ENCODE measurements around the gene FLII. TPM values are rescaled to one million over a fixed set of nuclear protein-coding genes. Genes with fewer than 3 reads are reported as not detected.
"Not testable (repeated sequence)": the region's sequence is repeated elsewhere in the genome, so short reads cannot be mapped to it uniquely, and the experiment has no call there.

The FLII gene
- 321 and 446 TPM in 2 replicates for total RNA-seq (2014; rRNA removed; shearing (Covaris generic))

DNA sequence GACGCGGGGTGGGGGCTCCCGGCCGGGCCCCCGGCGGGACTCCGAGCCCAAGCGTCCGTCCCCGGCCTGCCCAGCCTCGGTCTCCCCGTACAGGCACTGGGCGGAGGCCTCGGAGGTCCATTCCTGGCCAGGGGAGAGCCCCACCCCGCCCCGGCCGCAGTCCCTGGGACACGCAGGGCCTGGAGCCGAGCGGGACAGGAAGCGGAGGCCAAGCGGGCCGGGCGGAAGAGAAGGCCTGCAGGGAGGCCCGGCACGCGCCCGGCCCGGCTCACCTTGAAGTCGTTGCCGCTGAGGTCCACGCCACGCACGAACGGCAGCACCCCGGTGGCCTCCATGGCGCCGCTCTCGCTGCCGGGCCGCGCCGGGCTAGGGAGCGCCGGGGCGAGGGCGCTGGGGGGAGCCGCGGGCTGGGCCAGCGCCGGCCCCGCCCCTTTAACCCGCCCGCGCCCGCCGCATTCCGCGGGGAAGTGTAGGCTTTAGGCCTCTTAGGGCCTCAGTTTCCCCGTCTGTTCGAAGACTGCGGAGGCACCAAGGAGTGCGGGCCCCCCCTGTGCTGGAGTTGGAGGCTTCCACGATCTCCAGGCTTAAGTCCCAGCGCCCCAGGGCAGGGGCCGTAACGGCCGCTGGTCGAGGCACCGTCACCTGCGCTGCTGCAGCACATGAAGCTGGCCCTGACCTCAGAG, at the start of gene FLII:
Gene FLII, minus strand, starts transcription at position 383 of the 683 bp plus-strand sequence. Its CDS starts 48 bp downstream, at position 335.
- DNase-seq (ENCODE audit: low spot score) = peak; percentile 65
- in situ Hi-C loops (cut with HindIII; ENCODE audit: low sequenced_read_pairs) = no loop called here

- DNase-seq (ENCODE audit: low spot score); in situ Hi-C loops (cut with HindIII; ENCODE audit: low sequenced_read_pairs): not testable (repeated sequence)
Observed at GRCh38 chr17:18303206-18303605, 44.7 kb upstream of the FLII start.

DNA sequence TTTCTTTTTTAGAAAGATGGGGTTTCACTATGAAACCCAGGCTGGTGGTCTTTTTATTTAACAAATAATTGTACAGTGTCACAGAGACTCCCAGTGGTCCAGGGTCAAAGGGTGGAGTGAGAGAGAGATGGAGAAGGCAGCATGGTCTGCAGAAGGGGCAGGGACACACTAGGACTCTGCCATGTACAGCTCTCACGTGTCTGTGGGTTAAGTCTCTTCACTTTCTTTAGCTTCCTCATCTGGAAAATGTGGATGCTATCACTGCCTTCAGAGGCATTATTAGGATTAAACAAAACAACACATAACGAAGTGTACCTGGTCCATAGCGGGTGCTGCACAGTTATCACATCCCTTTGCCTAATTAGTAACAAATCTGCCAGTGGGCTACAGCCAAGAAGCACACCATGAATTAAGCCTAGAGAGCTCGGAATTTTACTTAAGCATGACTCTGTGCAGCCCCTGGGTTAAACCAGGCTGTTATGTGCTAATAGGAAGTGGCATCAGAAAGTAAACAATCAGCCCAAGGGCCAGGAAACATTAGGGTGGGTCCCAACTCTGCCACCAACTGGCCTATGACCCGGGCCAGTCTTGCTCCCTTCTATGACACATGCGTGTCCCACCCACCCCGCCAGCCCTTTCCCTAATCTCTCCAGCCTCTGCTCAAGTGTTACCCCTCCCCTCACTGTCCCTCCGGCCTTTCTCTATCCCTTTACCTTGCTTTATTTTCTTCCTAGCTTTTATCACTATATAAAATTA, 42.4 kb upstream of the FLII start:
- in situ Hi-C loops (cut with HindIII; ENCODE audit: low sequenced_read_pairs) = no loop called here
- DNase-seq (ENCODE audit: low spot score) = no peak

DNA sequence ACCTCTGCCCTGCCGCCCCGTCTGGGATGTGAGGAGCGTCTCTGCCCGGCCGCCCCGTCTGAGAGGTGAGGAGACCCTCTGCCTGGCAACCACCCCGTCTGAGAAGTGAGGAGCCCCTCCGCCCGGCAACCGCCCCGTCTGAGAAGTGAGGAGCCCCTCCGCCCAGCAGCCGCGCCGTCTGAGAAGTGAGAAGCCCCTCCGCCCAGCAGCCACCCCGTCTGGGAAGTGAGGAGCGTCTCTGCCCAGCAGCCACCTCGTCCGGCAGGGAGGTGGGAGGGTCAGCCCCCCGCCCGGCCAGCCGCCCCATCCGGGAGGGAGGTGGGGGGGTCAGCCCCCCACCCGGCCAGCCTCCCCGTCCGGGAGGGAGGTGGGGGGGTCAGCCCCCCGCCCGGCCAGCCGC, 39.5 kb upstream of the FLII start:
- in situ Hi-C loops (cut with HindIII; ENCODE audit: low sequenced_read_pairs); DNase-seq (ENCODE audit: low spot score): not testable (repeated sequence)

DNA sequence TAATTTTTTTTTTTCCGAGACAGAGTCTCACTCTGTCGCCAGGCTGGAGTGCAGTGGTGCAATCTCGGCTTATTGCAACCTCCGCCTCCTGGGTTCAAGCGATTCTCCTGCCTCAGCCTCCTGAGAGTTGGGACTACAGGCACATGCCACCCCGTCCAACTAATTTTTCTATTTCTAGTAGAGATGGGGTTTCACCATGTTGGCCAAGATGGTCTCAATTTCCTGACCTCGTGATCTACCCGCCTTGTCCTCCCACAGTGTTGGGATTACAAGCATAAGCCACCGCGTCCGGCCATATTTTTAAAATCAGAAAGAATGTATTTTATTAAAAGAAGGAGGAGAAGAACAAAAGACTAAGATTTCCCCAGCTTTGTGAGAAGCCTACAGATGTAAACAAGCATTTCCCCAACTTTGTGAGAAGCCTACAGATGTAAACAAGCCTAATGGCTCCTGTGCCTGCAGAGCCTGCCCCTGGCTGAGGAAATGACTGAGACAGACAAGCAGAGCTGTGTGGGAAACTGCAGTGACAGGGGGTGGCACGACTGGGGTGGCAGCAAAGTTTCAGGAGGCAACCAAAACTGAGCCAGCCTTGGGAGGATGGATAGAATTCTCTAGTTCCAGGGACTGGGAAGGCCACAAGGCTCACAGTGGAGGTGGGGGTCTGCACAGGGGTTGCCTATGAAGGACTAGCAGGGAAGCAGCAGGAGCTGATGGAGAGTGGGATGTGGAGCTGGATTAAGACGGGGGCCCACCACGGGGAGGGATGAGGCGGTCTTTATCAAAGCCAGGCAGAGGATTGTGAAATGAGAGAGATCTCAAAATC, 33.4 kb upstream of the FLII start:
- DNase-seq (ENCODE audit: low spot score) = no peak
- in situ Hi-C loops (cut with HindIII; ENCODE audit: low sequenced_read_pairs) = no loop called here

DNA sequence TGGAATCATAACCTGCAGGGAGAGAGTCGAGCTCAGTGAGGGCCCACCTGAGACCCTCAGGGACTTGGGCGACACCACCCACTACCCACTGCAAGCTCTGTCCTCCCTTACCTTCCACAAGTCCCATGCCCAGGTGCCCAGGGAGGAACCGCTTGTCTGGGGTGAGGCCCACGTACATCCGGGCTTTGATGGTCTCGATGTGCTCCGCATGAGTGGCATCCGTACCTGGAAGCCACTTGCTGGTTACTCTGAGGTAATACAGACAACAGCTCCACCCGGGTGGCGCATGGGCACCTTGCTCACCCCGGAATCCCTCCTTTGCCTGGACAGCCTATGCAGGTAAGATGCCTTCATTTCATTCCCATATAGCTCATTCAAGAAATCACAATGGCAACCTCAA, 26.8 kb upstream of the FLII start:
- in situ Hi-C loops (cut with HindIII; ENCODE audit: low sequenced_read_pairs) = no loop called here
- no peak for DNase-seq (ENCODE audit: low spot score)

GRCh38 chr17:18281788-18282187, 23.2 kb upstream of the FLII start:
- in situ Hi-C loops (cut with HindIII; ENCODE audit: low sequenced_read_pairs) = no loop called here
- no peak for DNase-seq (ENCODE audit: low spot score)

- peak; percentile 27 for DNase-seq (ENCODE audit: low spot score)
- in situ Hi-C loops (cut with HindIII; ENCODE audit: low sequenced_read_pairs) = no loop called here
Observed at GRCh38 chr17:18280766-18281371, 22.3 kb upstream of the FLII start.

DNA sequence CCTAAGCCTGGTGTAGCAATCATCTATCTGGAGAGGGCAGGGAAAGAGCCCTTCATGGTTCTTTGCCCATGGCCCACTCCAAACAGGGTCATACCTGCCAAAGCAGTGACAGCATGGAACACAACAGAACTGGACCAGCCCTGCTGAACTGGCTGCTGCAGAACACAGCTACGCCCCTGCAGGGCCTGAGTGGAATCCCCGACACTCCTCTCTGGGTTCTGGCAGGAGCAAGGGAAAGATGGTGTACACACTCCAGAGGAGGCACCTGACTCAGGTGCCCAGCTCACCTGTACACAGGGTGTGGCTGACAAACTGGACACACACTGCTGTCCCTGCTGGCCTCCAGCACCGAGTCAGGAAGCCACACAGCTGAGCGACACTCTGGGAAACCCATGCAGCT, 21.7 kb upstream of the FLII start:
- DNase-seq (ENCODE audit: low spot score) = no peak
- in situ Hi-C loops (cut with HindIII; ENCODE audit: low sequenced_read_pairs) = no loop called here

DNA sequence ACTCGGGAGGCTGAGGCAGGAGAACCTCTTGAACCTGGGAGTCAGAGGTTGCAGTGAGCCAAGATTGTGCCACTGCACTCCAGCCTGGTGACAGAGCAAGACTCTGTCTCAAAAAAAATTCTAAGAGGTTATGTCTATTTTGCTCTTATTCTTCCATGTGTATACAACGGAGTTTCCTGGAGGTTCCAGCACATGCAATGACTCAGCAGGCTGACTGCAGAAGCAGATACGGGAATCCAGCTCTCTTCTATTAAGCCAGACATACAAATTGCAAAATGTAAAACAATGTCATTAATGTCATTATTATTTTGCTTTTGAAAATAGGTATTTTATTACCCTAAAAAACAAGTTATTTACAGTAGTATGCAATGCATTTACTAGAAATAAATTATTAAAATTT, 20.3 kb upstream of the FLII start:
- DNase-seq (ENCODE audit: low spot score) = no peak
- in situ Hi-C loops (cut with HindIII; ENCODE audit: low sequenced_read_pairs) = no loop called here

- DNase-seq (ENCODE audit: low spot score) = no peak
- in situ Hi-C loops (cut with HindIII; ENCODE audit: low sequenced_read_pairs) = no loop called here
Observed at GRCh38 chr17:18277076-18277475, 18.5 kb upstream of the FLII start.

DNA sequence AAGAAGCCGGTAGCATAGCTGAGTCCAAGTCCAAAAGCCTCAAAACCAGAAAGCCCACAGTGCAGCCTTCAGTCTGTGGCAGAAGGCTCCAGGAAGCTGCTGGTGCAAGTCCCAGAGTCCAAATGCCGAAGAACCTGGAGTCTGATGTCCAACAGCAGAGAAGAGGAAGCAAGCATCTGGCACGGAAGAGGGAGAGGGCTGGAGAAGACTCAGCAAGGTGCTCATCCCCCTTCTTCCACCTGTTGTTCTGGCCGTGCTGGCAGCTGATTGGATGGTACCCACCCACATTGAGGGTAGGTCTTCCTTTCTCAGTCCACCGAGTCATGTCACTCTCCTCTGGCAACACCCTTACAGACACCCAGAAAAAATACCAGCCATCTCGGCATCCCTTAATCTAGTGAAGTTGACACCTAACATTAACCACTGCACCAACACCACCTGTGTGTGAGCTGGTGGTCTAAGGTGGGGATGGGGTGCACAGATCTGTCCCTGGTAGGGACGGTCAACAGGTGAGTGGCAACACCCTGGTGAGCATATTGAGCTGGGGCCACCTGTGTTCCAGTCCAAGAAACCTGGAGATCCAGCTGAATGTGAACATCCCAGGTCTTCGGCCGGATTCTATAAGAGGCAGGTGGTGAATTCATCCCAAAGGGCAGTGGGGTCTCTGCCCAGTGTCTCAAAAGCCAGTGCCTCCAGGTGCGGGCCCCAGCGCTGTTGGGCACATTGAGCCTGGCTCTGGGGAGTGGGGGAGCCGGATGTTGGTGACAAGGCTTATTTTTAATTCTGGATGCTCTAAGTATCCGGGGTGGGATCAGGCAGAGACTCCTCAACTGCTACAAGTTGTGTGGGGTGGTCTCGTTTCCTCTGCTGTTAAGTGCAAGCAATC, 11.8 kb upstream of the FLII start:
- in situ Hi-C loops (cut with HindIII; ENCODE audit: low sequenced_read_pairs) = no loop called here
- DNase-seq (ENCODE audit: low spot score) = no peak

GRCh38 chr17:18267927-18268711, 9.6 kb upstream of the FLII start:
- no peak for DNase-seq (ENCODE audit: low spot score)
- in situ Hi-C loops (cut with HindIII; ENCODE audit: low sequenced_read_pairs) = no loop called here

DNA sequence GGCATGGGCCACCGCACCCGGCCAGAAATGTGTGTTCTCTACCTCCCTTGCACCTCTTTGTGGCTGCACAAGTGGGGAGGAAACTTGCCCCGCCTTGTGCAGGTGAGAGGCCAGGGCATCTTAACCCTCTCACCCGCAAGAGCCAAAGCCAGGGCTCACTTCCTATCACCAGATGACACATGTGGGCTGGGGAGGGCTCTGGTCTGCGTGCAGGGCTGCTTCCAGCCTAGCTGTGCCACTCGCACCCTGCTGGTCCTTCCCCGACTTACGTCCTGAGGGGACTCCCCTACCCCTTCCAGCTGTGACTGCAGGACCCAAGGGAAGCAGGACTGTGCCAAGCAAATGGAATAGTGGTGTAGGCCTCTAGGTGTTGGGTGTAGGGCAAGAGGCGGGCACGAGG, 8.8 kb upstream of the FLII start:
- no peak for DNase-seq (ENCODE audit: low spot score)
- in situ Hi-C loops (cut with HindIII; ENCODE audit: low sequenced_read_pairs) = no loop called here

- no peak for DNase-seq (ENCODE audit: low spot score)
- in situ Hi-C loops (cut with HindIII; ENCODE audit: low sequenced_read_pairs) = no loop called here
Observed at GRCh38 chr17:18263885-18264682, 5.5 kb upstream of the FLII start.

GRCh38 chr17:18262641-18263040, 4.1 kb upstream of the FLII start:
- DNase-seq (ENCODE audit: low spot score) = no peak
- in situ Hi-C loops (cut with HindIII; ENCODE audit: low sequenced_read_pairs) = no loop called here

- DNase-seq (ENCODE audit: low spot score) = no peak
- in situ Hi-C loops (cut with HindIII; ENCODE audit: low sequenced_read_pairs) = no loop called here
Observed at GRCh38 chr17:18262111-18262510, 3.6 kb upstream of the FLII start.
